Non-pigmented ciliary epithelial cell (primary cell): ENCODE measurements around the gene HOXA11.

Source experiments
- DNase-seq: peaks from one replicate; pipeline ENCODE4 v3.0.0-alpha.2; 2010; ENCODE audit warnings: low read depth

The HOXA11 gene

GRCh38 chr7:27158436-27159265 lies 26.4 kb downstream of the HOXA11 start:
- no peak for DNase-seq

GRCh38 chr7:27157702-27158431 lies 27.2 kb downstream of the HOXA11 start:
- DNase-seq: no peak

DNA sequence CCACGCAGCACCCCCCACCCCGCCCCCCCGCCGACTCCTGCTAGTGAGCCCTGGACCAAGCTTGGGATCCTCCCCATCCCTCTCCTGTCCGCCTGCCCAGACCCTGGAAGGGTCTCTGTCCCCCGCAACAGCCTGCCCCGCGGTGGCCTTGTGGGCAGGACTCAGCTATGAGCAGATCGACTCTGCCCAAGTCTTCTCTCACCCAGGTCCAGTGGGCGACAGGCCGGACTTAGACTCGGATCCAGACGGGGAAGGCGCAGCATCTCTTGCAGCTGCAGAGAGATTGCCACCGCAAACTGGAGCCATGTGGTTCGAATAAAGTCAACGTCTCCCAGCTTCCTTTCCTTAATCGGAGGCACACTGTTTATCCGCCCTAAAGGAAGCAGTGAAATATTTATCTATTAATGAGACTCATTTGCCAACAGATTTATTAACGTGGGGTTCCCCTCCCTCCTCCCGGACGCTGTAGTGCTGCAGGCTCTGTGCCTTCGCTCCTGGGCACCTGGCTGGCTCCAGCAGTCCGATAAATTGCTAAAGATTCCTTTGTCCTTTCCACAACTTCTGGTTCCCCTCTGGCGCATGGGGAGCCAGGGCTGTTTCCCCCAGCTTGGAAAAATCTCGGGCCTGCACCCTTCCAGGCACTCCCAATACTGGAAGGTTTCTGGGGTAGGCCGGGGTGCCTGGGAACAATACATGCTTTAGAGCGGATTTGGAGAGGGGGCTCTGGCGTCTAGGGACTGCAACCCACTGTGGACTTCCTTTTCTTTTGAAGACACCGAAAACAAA lies 27.9 kb downstream of the HOXA11 start:
- no peak for DNase-seq

- DNase-seq: no peak
Observed at GRCh38 chr7:27156508-27156898, 28.5 kb downstream of the HOXA11 start, which contains the start of gene HOXA7. Gene HOXA7, minus strand, starts transcription at chr7:27156675. Its CDS starts 130 bp downstream, at chr7:27156545.

- DNase-seq: no peak
Observed at GRCh38 chr7:27155816-27156507, 29.1 kb downstream of the HOXA11 start.

DNA sequence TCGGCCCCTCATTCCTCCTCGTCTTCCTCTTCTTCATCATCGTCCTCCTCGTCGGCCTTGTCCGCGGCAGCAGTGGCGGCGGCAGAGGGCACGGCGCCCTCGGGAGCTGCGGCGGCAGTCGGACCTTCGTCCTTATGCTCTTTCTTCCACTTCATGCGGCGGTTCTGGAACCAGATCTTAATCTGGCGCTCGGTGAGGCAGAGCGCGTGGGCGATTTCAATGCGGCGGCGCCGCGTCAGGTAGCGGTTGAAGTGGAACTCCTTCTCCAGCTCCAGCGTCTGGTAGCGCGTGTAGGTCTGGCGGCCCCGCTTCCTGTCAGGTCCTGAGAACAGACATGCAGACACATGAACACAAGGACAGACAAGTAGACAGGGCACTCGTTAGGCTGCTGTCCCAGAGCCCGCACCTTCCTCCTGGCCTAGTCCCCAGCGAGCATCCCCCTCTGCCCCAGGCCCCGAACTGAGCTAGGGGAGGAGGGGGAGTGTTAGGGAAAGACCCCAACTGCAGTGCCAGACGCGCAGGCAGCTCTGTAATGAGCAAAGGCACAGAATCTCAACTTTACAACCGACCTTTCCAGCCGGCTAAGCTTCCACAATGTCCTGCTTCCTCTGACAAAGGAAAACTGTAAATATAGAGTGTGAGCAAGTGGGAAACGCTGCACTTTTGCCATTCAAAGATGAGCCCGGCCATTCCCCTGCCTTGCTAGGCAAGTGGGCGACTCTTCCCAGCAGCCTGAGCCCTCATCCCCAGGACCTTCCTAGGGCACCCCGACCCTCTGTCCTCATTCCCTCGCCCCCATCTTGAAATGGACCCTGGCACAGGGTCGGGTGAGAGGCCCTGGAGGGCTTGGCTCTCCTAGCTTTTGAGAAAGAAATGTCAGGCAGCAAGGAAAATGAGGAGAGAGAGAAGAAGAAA lies 29.9 kb downstream of the HOXA11 start:
- no peak for DNase-seq

DNA sequence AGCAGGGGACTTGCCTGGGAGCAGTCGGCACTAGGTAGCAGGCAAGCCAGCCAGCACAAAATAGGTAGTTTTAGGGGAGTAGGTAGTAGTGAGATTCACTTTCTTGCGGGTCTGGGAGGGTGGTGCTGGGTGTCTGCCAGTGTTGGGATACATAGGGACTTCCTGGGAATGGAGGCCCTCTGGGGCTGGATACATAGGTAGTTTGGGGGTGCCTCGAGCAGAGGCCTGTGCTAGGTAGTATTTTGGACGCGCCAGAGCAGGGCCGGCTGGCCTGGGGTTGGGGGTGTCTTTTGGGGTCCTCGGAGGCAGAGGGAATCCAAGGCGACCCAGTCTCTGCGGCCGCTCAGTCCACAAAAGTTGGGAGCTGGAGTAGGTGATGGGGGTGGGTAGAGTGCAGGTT lies 30.7 kb downstream of the HOXA11 start:
- DNase-seq: no peak

GRCh38 chr7:27153526-27153925 lies 31.5 kb downstream of the HOXA11 start:
- no peak for DNase-seq

DNA sequence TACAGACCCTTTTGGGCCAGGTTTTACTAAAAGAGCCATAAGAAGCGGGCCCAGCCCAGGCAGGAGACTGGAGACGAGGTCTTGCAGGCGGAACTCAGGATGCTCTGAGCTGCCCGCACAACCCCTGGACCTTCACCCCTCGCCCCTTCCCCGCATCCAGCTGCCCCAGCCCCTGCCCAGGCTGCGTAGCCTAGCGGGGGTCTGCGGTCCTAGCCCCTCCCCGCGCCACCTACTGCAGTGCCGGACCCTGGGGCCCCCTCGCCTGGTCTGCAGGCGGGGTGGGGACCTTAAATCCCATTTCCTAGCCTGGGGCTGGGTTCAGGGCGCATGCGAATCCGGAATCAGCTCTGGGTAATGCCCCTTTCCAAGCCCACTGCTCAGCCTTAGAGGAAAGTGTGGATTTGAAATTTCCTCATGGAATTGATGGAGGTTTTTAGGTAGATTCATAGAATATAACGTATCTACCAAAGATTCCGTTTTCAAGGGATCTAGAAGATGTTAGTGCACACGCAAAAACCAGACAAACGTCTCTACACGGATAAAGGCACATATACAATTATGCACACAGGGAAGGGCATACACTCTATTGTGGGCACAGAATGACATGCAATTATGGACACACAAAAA lies 32.1 kb downstream of the HOXA11 start:
- DNase-seq: no peak

DNA sequence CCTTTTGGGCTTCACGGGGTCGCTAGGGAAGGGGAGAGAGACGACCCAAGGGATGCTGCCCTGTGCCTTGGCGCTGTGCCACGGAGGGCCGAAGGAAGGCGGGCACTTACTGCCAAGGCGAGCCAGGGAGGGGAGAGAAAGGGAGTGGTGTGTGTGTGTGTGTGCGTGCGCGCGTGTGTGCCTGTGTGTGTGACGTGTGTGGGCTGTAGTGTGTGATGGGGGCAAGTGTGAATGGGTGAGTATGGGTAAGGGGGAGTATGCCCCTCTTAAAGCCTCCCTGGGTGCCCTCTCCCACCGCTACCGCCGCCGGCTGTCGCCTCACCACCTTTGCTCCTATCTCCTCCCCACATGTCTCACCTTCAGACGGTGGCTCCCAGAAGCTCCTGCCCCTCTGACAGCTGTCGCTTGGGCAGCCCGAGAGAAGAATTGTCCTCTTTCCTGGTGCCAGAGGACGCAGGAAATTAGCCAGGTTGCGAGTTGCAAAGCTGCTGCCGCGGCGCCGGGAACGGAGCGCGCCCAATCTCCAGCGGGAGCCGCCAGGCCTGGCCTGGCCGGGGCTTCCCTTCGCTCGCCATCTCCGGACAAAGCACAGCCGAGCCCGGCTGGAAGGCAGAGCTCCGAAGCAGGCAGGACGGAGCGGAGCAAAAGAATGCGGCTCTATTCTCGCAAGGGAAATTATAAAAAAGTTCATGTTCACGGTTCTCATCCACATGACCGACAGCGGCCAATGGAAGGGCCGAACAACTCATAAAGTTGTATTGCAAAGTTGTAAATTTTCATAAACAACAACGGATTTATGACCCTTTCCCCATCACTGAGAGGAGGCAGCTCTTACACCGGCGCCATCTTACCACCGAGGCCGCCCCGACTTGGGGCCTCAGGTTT lies 32.9 kb downstream of the HOXA11 start, which contains the start of gene HOXA3:
Gene HOXA3, minus strand, starts transcription at position 653 of the 885 bp plus-strand sequence. CDS start 41,943 bp downstream, outside the sequence.
- no peak for DNase-seq

DNA sequence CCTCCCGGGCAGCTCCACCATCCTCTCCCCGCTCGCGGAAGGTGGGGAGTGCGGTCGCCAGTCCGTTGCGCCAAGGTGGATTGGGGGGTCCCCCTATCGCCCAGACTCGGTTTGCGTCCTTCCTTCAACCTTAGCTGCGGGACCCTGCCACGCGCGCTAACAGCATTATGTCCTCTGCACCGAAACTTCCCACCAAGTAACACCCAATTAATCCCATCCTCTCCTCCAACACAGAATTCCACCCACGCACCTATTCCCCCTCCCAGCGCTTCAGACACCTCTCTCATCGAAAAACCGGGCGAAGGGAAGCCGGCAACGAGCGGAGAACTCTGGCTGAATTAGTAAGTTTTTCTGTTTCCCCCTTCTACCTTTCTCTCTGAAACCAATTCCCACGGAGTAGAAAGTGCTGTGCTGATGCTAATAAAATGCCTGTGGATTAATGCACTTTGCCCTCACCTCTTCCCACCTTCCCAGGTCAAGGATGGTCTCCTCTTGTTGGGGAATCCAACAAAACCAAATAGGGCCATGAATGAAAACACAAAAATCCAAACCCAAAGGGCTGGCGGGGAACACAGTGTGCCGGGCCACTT lies 33.6 kb downstream of the HOXA11 start:
- no peak for DNase-seq

- no peak for DNase-seq
Observed at GRCh38 chr7:27150568-27151340, 34.3 kb downstream of the HOXA11 start.

- DNase-seq: no peak
Observed at GRCh38 chr7:27149842-27150567, 35.0 kb downstream of the HOXA11 start.

GRCh38 chr7:27148756-27149641 lies 36.0 kb downstream of the HOXA11 start:
- DNase-seq: no peak

DNA sequence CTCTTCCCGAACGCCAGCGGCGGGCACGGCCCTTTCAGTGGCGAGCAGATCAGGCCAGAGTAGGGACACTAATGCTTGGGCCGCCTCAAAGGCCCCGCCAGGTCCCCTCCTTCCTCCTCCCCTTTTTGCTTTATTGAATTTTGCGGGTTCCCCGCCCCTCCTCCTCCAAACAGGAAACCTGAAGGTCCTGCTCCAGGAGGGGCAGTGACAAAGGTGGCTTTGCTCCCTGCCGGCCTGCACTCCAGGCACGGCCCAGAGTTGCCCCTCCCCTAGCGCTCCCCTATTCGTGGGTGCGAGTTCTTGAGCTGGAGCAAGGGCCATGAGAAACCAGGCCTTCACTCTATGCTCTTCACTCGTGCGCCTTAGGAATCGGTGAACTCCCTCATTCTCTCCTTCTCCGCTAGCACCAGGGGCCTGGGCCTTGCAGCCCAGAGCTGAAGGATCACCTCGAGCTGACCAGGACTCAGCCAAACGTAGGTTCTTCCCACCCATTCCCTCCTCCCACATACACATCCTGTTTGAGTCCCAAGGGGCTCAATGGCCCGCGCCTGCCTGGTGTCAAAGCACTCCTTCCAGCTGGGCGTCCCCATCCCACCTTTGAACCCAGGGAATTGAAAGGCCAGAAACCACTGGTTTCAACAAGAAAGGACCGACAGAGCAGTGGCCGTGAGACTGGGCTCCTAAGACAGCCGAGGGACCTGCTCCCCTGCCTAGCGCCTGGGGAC lies 36.8 kb downstream of the HOXA11 start:
- no peak for DNase-seq
